HG03432 (cell line): ENCODE measurements around the gene R3HCC1L.
"Not testable (repeated sequence)": the region's sequence is repeated elsewhere in the genome, so short reads cannot be mapped to it uniquely, and the experiment has no call there.

Source experiments
- ATAC-seq: cut with Tn5 transposase; IDR thresholded peaks from one replicate; pipeline ENCODE4 v1.9.1; 2021; ENCODE audit warnings: mild to moderate bottlenecking, moderate library complexity; ENCODE audit not compliant: unreplicated experiment

R3HCC1L gene

DNA sequence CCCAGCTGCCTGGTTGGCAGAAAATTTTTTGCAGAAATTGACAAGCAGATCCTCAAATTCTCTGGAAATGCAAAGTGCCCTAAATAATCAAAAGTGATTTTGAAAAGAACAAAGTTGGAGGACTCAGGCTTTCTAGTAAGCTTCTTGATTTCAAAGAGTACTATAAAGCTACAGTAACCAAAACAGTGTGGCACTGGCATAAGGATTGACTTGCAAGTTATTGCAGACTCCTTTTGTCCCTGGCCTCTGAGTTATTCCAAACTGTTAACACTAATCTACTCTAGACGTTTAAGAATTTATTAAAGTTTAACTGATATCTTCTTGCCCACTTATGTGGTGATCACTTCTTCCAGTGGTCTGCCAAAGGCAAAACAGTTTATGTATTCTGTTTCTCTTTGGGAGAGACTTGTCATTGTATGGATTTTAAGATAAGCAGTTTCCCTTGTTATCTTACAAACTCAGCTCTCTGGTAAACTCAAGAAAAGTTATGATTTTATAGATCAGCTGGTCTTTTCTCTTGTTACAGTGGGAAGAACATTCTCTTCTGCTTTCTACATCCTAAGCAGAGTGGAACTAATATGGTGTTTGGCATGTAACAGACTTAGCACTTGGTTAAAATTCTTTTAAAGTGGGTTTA, 92.2 kb downstream of the R3HCC1L start:
- ATAC-seq, result no peak

DNA sequence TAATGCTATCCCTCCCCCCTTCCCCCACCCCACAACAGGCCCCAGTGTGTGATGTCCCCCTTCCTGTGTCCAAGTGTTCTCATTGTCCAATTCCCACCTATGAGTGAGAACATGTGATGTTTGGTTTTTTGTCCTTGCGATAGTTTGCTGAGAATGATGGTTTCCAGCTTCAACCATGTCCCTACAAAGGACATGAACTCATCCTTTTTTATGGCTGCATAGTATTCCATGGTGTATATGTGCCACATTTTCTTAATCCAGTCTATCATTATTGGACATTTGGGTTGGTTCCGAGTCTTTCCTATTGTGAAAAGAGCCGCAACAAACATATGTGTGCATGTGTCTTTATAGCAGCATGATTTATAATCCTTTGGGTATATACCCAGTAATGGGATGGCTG, 93.3 kb downstream of the R3HCC1L start:
- not testable (repeated sequence) for ATAC-seq

DNA sequence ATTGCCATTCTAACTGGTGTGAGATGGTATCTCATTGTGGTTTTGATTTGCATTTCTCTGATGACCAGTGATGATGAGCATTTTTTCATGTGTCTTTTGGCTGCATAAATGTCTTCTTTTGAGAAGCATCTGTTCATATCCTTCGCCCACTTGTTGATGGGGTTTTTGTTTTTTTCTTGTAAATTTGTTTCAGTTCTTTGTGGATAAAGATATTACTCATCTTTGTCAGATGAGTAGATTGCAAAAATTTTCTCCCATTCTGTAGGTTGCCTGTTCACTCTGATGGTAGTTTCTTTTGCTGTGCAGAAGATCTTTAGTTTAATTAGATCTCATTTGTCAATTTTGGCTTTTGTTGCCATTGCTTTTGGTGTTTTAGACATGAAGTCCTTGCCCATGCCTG, 93.8 kb downstream of the R3HCC1L start:
- ATAC-seq, result not testable (repeated sequence)

DNA sequence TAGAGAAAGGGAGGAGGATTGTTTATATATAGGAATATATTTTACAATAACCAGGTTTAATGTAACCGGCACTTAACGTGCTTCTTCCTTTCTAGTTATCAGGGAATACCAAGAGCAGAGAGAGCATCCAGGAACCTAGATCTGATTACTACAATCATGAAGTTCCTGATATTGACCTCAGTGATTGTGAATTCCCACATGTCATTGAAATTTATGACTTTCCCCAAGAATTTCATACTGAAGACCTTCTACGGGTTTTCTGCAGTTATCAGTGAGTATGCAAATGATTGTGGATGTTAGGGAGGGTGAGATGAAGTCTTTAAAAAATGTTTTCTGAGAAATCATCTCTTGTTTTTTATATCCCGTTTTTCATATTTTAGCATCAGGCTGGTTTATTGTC, 97.0 kb downstream of the R3HCC1L start:
- no peak for ATAC-seq

DNA sequence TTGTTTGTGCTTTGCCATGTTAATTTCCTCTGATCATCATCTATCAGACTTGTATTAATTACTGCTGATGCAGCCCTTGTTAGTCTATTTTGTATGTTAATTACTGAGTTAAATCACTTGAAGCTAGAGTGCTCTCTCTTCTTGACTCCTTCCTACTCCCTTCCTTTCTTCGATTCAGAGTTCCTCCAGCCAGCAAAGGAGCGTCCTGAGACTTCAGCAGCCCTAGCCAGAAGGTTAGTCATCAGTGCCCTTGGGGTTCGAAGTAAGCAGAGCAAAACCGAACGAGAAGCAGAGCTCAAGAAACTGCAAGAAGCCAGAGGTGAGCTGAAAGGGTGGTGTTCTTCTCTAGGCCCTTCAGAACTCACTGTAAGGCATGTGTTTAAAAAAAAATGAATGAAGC, 101.4 kb downstream of the R3HCC1L start:
- ATAC-seq, result no peak

DNA sequence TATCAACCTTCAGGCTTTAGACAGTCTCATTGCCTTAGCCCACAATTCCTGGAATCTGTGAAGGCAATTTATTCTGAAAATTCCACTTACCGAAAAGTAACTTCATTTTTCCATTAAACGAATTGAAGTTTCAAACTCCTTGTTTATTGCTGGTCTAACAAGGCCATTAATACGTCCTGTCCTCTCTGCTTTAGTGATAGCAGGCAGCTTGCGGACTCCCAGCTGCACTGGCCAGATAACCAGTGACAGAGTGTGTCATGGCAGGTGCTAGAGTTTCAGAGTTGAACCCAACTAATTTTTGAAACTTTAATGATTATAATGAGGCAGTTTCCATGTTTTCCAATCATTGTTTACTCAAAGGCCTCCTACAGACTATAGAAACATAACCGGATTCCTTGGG, 102.4 kb downstream of the R3HCC1L start:
- no peak for ATAC-seq

DNA sequence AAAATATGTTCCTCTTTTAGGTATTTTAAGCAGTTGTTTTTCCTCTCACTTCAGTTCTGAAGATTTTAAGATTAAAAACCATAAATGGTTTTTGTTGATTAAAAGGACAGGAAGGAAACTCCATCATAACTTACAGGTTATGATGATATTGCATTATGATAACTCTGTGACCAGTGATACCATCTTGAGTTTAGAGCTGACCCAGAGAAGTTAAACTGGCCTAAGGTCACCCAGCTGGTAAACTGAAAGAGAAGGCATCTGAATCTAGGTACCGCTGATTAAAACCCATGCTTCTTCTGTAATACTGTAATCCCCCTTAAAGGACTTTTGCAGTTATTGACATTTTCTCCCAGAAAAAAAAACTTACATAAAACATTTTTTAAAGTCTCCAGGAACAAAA, 103.9 kb downstream of the R3HCC1L start:
- ATAC-seq, result no peak

DNA sequence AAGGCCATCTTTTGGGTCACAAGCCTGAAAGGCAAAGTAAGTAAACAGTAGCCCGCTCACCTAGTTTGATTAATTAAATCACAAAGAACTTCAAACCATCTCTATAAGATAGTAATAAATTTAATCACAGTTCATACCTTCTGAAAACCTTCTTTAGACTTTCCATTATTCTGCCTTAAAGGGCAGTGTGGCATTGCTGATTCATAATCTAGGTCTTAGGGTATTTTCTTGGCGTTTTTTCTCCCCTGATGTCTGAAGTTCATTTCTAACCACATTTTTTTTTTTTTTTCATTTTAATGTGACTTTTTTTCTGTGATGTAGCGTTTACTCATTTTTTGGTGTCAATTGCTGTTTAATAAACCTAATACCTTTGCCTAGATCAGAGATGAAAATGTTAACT, 106.1 kb downstream of the R3HCC1L start:
- ATAC-seq, result no peak

DNA sequence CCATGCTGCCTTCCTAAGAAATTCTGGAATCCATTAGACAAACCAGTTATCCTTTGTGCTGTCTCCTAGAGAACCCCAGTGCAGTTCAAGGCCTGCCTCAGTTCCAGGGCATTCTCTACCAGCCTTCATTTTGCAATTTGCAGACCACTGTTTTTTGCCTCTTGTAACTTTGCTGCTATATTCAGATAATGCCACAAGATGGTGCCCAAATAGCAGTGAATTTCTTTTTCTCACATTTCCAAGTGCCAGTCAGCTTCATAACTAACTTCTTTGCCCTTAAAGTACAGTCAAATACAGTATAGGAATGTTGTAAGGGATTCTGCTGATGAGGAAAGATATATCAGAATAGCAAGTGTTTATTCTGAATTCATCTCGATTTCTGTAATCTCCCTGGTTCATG, 108.4 kb downstream of the R3HCC1L start:
- ATAC-seq, result no peak

DNA sequence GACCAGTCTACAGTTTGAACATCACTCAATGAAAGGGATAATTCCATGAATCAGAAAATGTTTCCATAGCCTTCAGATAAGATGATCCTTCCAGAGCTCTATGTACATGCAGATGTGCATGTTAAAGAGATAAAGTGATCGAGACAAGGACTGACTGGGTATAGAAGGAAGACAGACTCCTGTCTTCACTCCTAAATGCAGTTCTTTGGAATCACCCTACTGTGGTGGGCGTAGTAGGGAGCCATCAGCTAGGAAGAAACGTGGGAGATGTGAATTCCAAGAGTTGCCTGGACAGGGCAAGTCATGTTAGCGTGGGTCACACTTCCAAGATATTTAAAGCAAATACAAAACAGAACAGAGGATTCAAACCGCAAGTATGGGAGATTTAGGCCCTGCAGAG, 109.7 kb downstream of the R3HCC1L start:
- no peak for ATAC-seq

DNA sequence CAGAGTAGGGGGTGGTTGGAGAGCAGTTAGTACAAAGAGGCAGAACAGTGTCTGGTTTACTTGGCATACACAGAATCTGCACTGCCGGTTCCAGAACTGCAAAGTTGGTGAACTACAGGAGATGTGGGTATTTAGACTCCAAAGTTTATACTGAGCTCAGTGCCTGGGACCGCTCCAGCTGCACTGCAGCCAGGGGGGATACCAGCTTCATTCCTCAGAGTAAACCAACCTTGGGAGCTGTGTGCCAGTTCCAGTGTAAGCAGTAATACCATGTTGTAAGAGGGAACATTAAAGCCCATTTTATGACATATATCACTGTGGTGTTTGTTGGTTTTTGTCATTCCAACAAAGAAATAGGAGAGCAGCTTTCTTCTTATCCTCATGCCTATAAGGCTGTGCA, 110.1 kb downstream of the R3HCC1L start:
- no peak for ATAC-seq

DNA sequence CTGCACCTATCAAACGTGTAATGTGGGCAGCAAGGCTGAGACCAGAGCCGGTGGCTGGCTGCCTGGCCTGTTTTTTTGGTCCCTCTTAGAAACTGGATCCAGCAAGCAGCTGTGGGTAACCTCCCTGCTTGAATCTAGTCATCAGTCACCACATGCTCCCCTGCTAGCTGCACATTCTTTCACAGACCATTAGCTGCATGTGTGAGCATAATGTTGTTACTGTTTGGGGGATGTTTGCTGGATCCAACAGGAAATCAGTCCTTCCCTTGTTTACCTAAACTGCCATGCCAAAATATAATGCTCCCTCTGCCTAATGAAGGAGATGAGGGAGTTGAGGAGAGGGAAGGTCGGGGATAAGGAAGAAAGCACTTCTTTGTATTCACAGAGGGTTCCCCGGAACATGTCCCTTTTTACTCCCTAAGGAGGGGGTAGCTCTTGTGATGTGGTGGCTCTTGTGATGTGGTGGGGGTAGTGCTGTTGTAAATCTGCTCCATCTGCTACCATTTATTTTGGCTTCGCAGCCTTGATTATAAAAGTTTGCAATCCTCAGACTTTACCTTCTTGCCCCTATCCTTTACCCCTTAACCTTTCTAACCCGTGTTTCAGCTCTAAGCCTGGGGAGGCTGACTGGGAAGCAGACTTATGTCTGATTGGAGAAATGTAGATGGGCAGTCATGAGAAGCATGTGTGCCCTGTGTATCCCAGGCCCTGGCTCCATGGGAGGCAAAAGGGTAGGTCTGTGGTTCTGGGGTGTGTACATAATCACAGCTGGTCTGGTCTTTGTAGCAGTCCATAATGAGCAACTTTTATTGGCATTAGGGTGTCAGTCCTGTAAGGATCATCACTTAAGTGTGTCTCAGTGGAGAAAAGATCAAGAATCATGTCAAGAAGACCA, 112.7 kb downstream of the R3HCC1L start:
- ATAC-seq, result no peak

DNA sequence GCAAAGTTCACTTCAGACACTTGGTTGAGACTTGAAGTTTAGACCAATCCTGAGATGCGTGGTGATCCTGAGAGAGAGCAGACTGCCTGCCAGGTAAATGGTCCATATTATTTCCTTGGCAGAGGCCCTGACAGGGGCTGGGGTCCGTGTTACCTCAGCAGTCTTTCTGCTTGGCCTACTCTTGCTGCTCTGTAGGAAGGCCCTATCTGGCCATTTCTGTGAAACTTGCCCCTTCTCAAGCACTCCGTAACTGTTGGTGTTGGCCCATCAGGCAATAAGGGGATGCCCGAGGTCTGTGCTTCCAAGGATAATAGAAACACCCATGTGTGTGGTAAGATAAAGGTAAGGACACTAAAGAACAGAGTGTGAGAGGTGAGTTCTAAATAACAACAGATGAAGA, 113.6 kb downstream of the R3HCC1L start:
- ATAC-seq, result no peak

DNA sequence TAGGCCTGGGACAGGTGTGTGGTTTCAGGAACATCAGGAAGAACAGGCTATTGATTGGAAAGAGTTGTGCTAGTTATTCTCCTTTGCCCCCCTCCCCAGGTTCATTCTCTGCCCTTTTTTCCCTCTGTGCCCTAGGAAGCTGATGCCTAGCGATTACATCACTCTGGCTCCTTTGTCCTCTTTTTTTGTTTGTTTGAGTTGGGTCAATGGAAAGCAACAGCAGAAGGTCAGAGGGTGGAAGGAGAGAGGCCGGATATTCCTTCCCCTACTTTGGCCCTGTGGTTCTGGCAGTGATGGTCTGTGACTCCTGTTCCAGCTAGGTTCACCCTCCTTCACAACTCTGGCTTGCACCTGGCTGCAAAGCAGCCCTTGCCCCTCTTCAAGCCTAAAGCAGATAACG, 114.7 kb downstream of the R3HCC1L start:
- no peak for ATAC-seq

DNA sequence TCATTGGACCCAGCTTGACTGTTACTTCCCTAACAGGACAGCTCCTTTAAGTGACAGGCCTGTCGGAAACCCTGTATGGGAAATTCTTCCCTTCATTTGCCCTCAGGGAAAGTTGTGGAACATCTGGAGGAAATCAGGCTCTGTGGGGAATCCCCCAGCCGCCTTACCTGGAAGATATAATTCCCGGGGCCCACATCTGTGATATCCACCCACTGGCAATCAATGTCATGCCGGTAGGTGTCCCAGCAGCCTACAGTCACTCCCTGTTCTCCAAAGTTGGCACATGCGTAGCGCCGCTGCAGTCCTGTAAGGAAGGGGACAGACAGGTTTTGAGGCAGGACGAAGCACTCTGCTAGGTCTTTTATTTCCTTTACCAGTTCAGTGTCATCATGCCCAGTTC, 116.9 kb downstream of the R3HCC1L start:
- no peak for ATAC-seq

DNA sequence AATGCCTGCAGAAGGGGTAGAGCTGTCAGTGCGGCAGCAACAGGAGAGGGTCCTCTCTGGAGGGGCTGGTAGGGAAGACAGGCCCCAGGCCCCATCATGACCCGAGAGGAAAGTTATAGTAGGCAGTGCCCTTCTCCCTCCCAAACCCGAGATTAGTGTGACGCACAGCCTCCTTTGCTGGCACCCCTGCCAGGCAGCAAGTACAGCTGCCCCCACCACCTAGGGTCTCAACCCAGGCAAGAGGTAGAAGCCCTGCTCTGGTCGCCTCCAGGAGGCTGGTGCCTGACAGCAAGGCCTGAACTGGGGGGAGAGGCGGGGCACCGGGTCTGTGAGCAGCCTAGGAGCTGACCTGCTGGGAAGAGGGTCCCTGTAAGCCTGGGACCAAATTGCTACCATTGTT, 118.0 kb downstream of the R3HCC1L start:
- ATAC-seq, result no peak

DNA sequence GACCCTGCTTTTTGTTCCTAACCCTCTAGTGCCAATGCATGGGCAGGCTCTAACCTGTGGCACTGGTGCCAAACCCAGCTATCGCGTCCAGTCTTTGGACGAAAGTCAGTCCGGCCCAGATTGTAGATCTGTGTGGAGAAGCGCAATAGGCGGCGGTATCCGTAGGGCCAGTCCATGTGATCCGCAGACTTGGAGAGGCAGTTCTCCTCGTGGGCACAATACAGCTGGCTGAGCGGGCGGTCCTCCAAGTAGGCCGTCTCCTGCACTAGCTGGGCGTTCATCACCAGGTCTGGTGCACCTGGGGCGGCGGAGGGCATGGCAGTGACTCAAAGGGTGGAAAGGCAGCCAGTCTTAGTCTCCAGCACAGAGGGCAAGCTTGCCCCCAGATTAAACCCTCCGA, 119.0 kb downstream of the R3HCC1L start:
- no peak for ATAC-seq

DNA sequence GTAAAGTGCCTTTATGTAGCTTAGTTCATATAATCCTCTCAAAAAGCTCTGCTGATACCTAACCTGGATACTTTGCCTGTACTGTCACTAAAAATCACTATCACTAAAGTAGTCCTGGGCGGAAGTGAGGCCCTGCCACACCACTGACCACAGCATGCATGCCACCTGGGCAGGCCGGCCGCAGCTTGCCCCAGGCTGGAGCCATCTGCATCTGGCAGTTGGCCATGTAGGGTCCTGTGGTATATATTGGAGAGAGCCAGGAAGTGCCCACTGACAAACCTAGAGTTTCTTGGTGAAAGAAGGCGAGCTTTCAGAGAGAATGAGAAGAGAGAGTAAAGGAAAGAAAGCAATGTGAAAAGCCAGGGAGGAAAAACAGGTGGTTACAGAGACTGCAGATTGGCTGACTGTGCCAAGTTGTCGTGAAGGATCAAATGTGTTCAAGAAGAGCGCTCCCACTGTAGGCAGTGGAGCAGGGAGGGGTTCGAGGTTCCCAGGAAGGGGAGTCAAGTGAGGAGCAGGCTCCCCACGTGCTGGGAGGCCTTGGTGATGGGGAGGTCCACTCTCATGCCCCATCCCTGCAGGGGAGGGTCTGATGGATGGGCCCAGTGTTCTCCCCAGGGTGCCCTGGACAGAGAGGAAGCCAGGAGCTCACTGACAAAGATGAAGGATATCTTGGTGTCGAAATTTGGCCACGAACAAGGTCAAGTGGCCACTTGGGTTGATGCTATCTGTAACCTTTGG, 119.9 kb downstream of the R3HCC1L start:
- ATAC-seq, result no peak

DNA sequence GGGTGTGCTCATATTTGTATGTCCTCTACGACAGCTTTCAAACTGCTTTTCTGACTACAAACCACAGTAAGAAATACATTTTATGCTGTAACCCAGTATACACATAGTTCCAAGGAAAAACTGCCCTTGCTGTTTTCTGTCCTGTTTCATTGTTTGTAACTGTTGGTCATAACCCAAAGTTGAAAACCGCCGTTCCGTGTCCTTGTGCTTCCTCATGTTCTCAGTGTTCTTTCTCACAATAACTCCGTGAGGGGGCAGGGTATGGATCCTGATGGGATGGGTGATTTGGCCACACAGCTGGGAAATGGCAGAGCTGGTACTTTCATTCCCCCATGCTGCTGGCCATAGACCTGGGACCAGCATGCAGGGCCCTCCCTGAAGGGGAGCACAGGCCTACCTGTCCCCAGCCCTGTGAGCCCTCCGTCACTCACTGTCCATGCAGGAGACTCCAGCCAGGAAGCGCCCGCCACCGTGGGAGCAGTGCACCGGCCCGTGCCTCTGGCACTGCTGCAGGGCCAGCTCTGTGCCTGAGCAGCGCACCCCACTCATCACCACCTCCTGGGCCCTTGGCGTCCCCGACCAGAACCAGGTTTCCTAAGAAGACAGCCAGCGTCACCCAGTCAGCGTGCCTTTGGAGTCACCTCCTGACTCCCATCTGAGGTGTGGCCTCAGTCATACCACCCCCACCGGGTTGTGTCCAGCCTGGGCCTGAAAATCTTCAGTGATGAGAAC, 120.9 kb downstream of the R3HCC1L start:
- no peak for ATAC-seq

DNA sequence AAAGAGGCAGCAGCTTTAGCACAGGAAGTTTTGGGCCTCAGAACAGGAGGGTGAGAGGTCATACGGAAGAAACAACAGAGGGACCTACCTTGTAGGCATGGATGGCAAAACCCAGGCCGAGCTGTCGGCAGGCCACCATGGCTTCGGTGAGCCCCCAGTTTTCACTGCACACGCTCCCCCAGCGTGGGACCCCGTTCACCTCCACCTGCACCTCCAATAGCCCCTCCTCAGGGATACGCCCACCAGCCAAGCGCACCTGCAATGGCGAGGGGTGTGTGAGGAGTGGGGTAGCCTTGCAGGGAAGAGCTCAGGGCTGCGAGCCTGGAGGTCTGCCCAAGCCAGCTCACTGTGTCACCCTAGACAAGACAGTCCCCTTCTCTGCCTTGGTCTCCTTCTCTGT, 122.2 kb downstream of the R3HCC1L start:
- ATAC-seq, result no peak

DNA sequence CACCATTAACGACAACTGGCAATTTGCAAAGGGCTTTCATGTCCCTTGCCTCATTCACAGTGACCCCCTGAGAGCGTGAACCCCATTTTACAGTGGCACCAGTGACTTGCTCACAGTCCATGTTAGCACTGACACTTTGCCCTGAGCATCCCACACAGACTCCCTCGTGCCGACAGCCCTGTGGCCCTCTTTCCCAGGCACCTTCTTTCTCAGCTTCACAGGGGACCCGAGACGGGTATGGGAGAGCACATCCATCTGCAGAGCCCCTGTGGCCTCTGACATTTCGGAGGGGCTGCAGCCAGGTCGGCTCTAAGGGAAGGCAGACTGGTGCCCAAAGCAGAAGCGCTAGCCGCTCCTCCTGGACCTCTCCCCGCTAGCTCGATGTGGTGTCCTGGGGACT, 122.7 kb downstream of the R3HCC1L start:
- no peak for ATAC-seq
